ENCODE results near the gene TMEM207. TPM values are rescaled to one million over a fixed set of nuclear protein-coding genes. Genes with fewer than 3 reads are reported as not detected.
A peak's percentile ranks its signal among the peaks of the same experiment; 100 is the strongest.

TMEM207 gene
- total RNA-seq, 1 experiment from 2014 or later, result not detected

- H3K4me3 Mint-ChIP-seq (ENCODE audit: unreplicated experiment), result no peak within 1 kb of the TSS
- DNase-seq (ENCODE audit: unreplicated experiment), result no peak
- H3K27ac Mint-ChIP-seq (ENCODE audit: low read depth, unreplicated experiment), result peak within 1 kb of the TSS; percentile 95
- no peak for TF ChIP-seq CTCF (IDR thresholded peaks at IDR 0.05; ENCODE audit: unreplicated experiment)
- H3K36me3 Mint-ChIP-seq (ENCODE audit: insufficient read depth, unreplicated experiment), result no peaks in the 10 kb centered on the region
- intact Hi-C loops (cut with micrococcal nuclease), result no loop called here
- no peaks in the 10 kb centered on the region for H3K9me3 Mint-ChIP-seq (ENCODE audit: unreplicated experiment)
- ChIA-PET CTCF (interaction anchor here (1.0 to 2.6 kb wide), 2 partner anchors 37 to 163 kb away, joined by 4 to 12 read pairs; no protein-coding TSS in a partner anchor), POLR2A (interaction anchor here (0.7 to 2.4 kb wide), 6 partner anchors 8 to 158 kb away, joined by 3 to 13 read pairs (median 5); partner anchors contain the start of gene CLDN1)
- BruUV-seq (replicated peaks), result no TSS peak
- peaks cover 21% of the 10 kb centered on the region for H3K4me1 Mint-ChIP-seq (ENCODE audit: insufficient read depth, unreplicated experiment)
- H3K27me3 Mint-ChIP-seq (ENCODE audit: insufficient read depth, unreplicated experiment), result no peaks in the 10 kb centered on the region
These were observed 62.0 kb downstream of the TMEM207 start, which contains the start of gene CLDN16 for GRCh38 chr3:190387578-190388213. CLDN16 (plus strand) TSS chr3:190388163; CDS start chr3:190388330, 167 bp downstream.

- peak overlapping the region; percentile 95 for H3K27ac Mint-ChIP-seq (ENCODE audit: low read depth, unreplicated experiment)
- no peaks in the 10 kb centered on the region for H3K36me3 Mint-ChIP-seq (ENCODE audit: insufficient read depth, unreplicated experiment)
- BruUV-seq (replicated peaks), result TSS peak; percentile 98
- TF ChIP-seq CTCF (IDR thresholded peaks at IDR 0.05; ENCODE audit: unreplicated experiment), result no peak
- ChIA-PET POLR2A (interaction anchor here (0.6 to 2.4 kb wide), 19 partner anchors 8 to 422 kb away, joined by 3 to 13 read pairs (median 4); partner anchors contain the start of genes CLDN1 and IL1RAP), CTCF (interaction anchor here (0.6 to 2.6 kb wide), 8 partner anchors 38 to 427 kb away, joined by 3 to 12 read pairs (median 3); partner anchors contain the start of gene CLDN1)
- intact Hi-C loops (cut with micrococcal nuclease), result no loop called here
- no peaks in the 10 kb centered on the region for H3K27me3 Mint-ChIP-seq (ENCODE audit: insufficient read depth, unreplicated experiment)
- DNase-seq (ENCODE audit: unreplicated experiment), result peak; percentile 97
- H3K9me3 Mint-ChIP-seq (ENCODE audit: unreplicated experiment), result no peaks in the 10 kb centered on the region
- peaks cover 38% of the 10 kb centered on the region for H3K4me1 Mint-ChIP-seq (ENCODE audit: insufficient read depth, unreplicated experiment)
- H3K4me3 Mint-ChIP-seq (ENCODE audit: unreplicated experiment), result peak overlapping the region; percentile 50
These were observed 63.7 kb downstream of the TMEM207 start for GRCh38 chr3:190385731-190386688.

- POLR2A ChIA-PET, result interaction anchor here (0.6 to 3.0 kb wide), 31 partner anchors 10 to 423 kb away, joined by 3 to 43 read pairs (median 8); partner anchors contain the start of genes CLDN1, IL1RAP and P3H2
- Mint-ChIP-seq H3K27ac (ENCODE audit: low read depth, unreplicated experiment) (peak overlapping the region; percentile 97), H3K36me3 (ENCODE audit: insufficient read depth, unreplicated experiment) (no peaks in the 10 kb centered on the region), H3K27me3 (ENCODE audit: insufficient read depth, unreplicated experiment) (no peaks in the 10 kb centered on the region), H3K9me3 (ENCODE audit: unreplicated experiment) (no peaks in the 10 kb centered on the region), H3K4me3 (ENCODE audit: unreplicated experiment) (no peak overlapping the region), H3K4me1 (ENCODE audit: insufficient read depth, unreplicated experiment) (peaks cover 50% of the 10 kb centered on the region)
- TF ChIP-seq CTCF (IDR thresholded peaks at IDR 0.05; ENCODE audit: unreplicated experiment), result peak; percentile 88
- BruUV-seq (replicated peaks), result no TSS peak
- peak; percentile 93 for DNase-seq (ENCODE audit: unreplicated experiment)
- CTCF ChIA-PET, result interaction anchor here (0.5 to 2.9 kb wide), 53 partner anchors 9 to 998 kb away, joined by 3 to 90 read pairs (median 4); partner anchors contain the start of genes CLDN1 and IL1RAP
- intact Hi-C loops (cut with micrococcal nuclease), result loop anchor here (1.0 to 5.0 kb wide), 13 partner anchors 40 to 667 kb away; partner anchors contain the start of genes CLDN1 and P3H2
These were observed 65.4 kb downstream of the TMEM207 start for GRCh38 chr3:190384309-190384756.

Data from MCF 10A (cell line).